ENCODE data around the gene PTGDS. TPM values are rescaled to one million over a fixed set of nuclear protein-coding genes. Genes with fewer than 3 reads are reported as not detected.

PTGDS gene
- total RNA-seq, 3 donors from 2014 or later (not counting 1 experiment from before 2014, with no cell fraction given), result 157 to 361 (median 296) TPM

- Histone ChIP-seq H3K4me1 (ENCODE audit: control insufficient read depth, insufficient read depth, low read length) (peaks cover 63% of the 10 kb centered on the region), H3K9me3 (ENCODE audit: control insufficient read depth, insufficient read depth, low read length) (no peaks in the 10 kb centered on the region), H3K4me3 (ENCODE audit: low read length) (no peak overlapping the region), H3K27ac (ENCODE audit: low read length) (peak overlapping the region; percentile 42), H3K36me3 (ENCODE audit: control insufficient read depth, insufficient read depth, low read length) (no peaks in the 10 kb centered on the region), H3K27me3 (ENCODE audit: control insufficient read depth, insufficient read depth, low read length) (no peaks in the 10 kb centered on the region)
- intact Hi-C loops (cut with micrococcal nuclease), result no loop called here
- WGBS (ENCODE audit: insufficient coverage), result 11% methylated on average over 23 of the region's 23 CpGs
- Mint-ChIP-seq H3K4me1 (peaks cover 35 to 46% of the 10 kb centered on the region in 2 donors), H3K36me3 (no peaks in the 10 kb centered on the region), H3K4me3 (peak overlapping the region; percentile 70), H3K27me3 (ENCODE audit: low read depth in 2 of 2) (no peaks in the 10 kb centered on the region), H3K27ac (peak overlapping the region; percentile 76 to 83), H3K9me3 (no peaks in the 10 kb centered on the region)
- no peak for TF ChIP-seq CTCF (IDR thresholded peaks at IDR 0.05)
- ATAC-seq (peak; percentile 40 to 71 (median 65)), DNase-seq (peak in 1 of 2 donors; percentile 80)
These were observed 11.4 kb upstream of the PTGDS start for GRCh38 chr9:136965771-136966484.

GRCh38 chr9:136968333-136969127, 8.8 kb upstream of the PTGDS start:
- DNase-seq, result no peak
- peaks cover 17 to 22% of the 10 kb centered on the region in 2 donors for H3K4me1 Mint-ChIP-seq
- H3K36me3 Mint-ChIP-seq, result no peaks in the 10 kb centered on the region
- intact Hi-C loops (cut with micrococcal nuclease), result no loop called here
- no peak for TF ChIP-seq CTCF (IDR thresholded peaks at IDR 0.05)
- Histone ChIP-seq H3K4me1 (ENCODE audit: control insufficient read depth, insufficient read depth, low read length) (peaks cover 45% of the 10 kb centered on the region), H3K9me3 (ENCODE audit: control insufficient read depth, insufficient read depth, low read length) (no peaks in the 10 kb centered on the region), H3K4me3 (ENCODE audit: low read length) (no peak overlapping the region), H3K27ac (ENCODE audit: low read length) (no peak overlapping the region), H3K36me3 (ENCODE audit: control insufficient read depth, insufficient read depth, low read length) (no peaks in the 10 kb centered on the region), H3K27me3 (ENCODE audit: control insufficient read depth, insufficient read depth, low read length) (no peaks in the 10 kb centered on the region)
- no peak overlapping the region for H3K27ac Mint-ChIP-seq
- H3K27me3 Mint-ChIP-seq (ENCODE audit: low read depth in 2 of 2), result no peaks in the 10 kb centered on the region
- WGBS (ENCODE audit: insufficient coverage), result 91% methylated on average over 17 of the region's 17 CpGs
- no peak for ATAC-seq
- no peaks in the 10 kb centered on the region for H3K9me3 Mint-ChIP-seq
- peak overlapping the region; percentile 21 for H3K4me3 Mint-ChIP-seq

- ATAC-seq, result no peak
- no peaks in the 10 kb centered on the region for H3K36me3 ChIP-seq (ENCODE audit: control insufficient read depth, insufficient read depth, low read length)
- no peaks in the 10 kb centered on the region for H3K27me3 ChIP-seq (ENCODE audit: control insufficient read depth, insufficient read depth, low read length)
- peaks cover 45% of the 10 kb centered on the region for H3K4me1 ChIP-seq (ENCODE audit: control insufficient read depth, insufficient read depth, low read length)
- no peak for TF ChIP-seq CTCF (IDR thresholded peaks at IDR 0.05)
- no peak overlapping the region for H3K4me3 ChIP-seq (ENCODE audit: low read length)
- peaks cover 17 to 27% of the 10 kb centered on the region in 2 donors for H3K4me1 Mint-ChIP-seq
- H3K27ac Mint-ChIP-seq, result no peak overlapping the region
- H3K9me3 ChIP-seq (ENCODE audit: control insufficient read depth, insufficient read depth, low read length), result no peaks in the 10 kb centered on the region
- no peaks in the 10 kb centered on the region for H3K36me3 Mint-ChIP-seq
- no peaks in the 10 kb centered on the region for H3K27me3 Mint-ChIP-seq (ENCODE audit: low read depth in 2 of 2)
- intact Hi-C loops (cut with micrococcal nuclease), result no loop called here
- no peak overlapping the region for H3K27ac ChIP-seq (ENCODE audit: low read length)
- no peak overlapping the region for H3K4me3 Mint-ChIP-seq
- no peak for DNase-seq
- H3K9me3 Mint-ChIP-seq, result no peaks in the 10 kb centered on the region
- 89% methylated on average over 17 of the region's 17 CpGs for WGBS (ENCODE audit: insufficient coverage)
These were observed 8.2 kb upstream of the PTGDS start for GRCh38 chr9:136969150-136969549.

All from natural killer cell (primary cell).